Natural killer cell (primary cell): ENCODE measurements around the gene ANKS3. TPM values are rescaled to one million over a fixed set of nuclear protein-coding genes. Genes with fewer than 3 reads are reported as not detected.

Source experiments
- ATAC-seq, 3 donors: fragments of 150-1000 bp in 2 of 3; fragments of 200-7000 bp in 1 of 3; cut with Tn5 transposase; 1 replicate in 1 of 3; 2 replicates in 2 of 3; pipeline ENCODE4 v1.10.0; 2021; ENCODE audit warnings: mild to moderate bottlenecking in 2 of 3, moderate library complexity in 2 of 3
- DNase-seq, 2 donors: peaks; one replicate each; pipeline versions ENCODE4 v3.0.0 to v3.0.0-alpha.2; 2013 to 2021; ENCODE audit warnings: mixed read lengths in 1 of 2
- H3K27ac ChIP-seq: one replicate; pipeline ENCODE4 v1.5.1; 2013; ENCODE audit warnings: mild to moderate bottlenecking, low read length
- H3K27me3 ChIP-seq: one replicate; pipeline ENCODE4 v1.6.1; 2013; ENCODE audit warnings: low read length; ENCODE audit not compliant: control insufficient read depth, insufficient read depth
- H3K36me3 ChIP-seq: one replicate; pipeline ENCODE4 v1.6.1; 2013; ENCODE audit warnings: low read length; ENCODE audit not compliant: control insufficient read depth, insufficient read depth
- H3K4me1 ChIP-seq: one replicate; pipeline ENCODE4 v1.6.1; 2013; ENCODE audit warnings: low read length; ENCODE audit not compliant: control insufficient read depth, insufficient read depth
- H3K4me3 ChIP-seq: one replicate; pipeline ENCODE4 v1.5.1; 2013; ENCODE audit warnings: low read length
- H3K9me3 ChIP-seq: one replicate; pipeline ENCODE4 v1.6.1; 2013; ENCODE audit warnings: low read length; ENCODE audit not compliant: control insufficient read depth, insufficient read depth
- H3K27ac Mint-ChIP-seq, 2 donors: one replicate each; pipeline ENCODE4 v1.8.0; 2022; ENCODE audit warnings: mild to moderate bottlenecking in 2 of 2, mixed read lengths in 2 of 2, moderate library complexity in 1 of 2
- H3K27me3 Mint-ChIP-seq, 2 donors: one replicate each; pipeline ENCODE4 v1.8.0; 2022; ENCODE audit warnings: low read depth in 2 of 2, mixed read lengths in 2 of 2
- H3K36me3 Mint-ChIP-seq: one replicate; pipeline ENCODE4 v1.8.0; 2022; ENCODE audit warnings: mixed read lengths
- H3K4me1 Mint-ChIP-seq, 2 donors: one replicate each; pipeline ENCODE4 v1.8.0; 2022; ENCODE audit warnings: mixed read lengths in 2 of 2
- H3K4me3 Mint-ChIP-seq: one replicate; pipeline ENCODE4 v1.8.0; 2022; ENCODE audit warnings: mild to moderate bottlenecking, moderate library complexity, mixed read lengths
- H3K9me3 Mint-ChIP-seq, 2 donors: one replicate each; pipeline ENCODE4 v1.8.0; 2022; ENCODE audit warnings: mixed read lengths in 2 of 2
- CTCF ChIP-seq: fragments of 200-600 bp; IDR thresholded peaks from one replicate; pipeline ENCODE4 v1.8.0; 2022; ENCODE audit warnings: antibody characterized with exemption
- WGBS: methylation state at CpG from one replicate; pipeline ENCODE4 v1.1.7; 2013; ENCODE audit warnings: missing lambda C conversion rate; ENCODE audit not compliant: insufficient coverage; 5-methylcytosine and 5-hydroxymethylcytosine counted together
- intact Hi-C: fragments of 100-400 bp; cut with micrococcal nuclease; formaldehyde crosslinking; loops from one replicate; pipeline ENCODE4 v1.14.2; 2022
- total RNA-seq, 4 donors: library from RNA; stranded (reverse); fragments of 120-200 nt in 1 of 4; gene quantifications; one replicate each; pipeline versions ENCODE4 v1.2.3 to v1.2.4, GENCODE V29; 2013 to 2022

Gene ANKS3
- total RNA-seq, 3 donors from 2014 or later (not counting 1 experiment from before 2014, with no cell fraction given), result 19.7 to 20.8 (median 20.5) TPM

- Histone ChIP-seq H3K27ac (peak overlapping the region; percentile 73), H3K36me3 (no peaks in the 10 kb centered on the region), H3K4me1 (peaks cover 18% of the 10 kb centered on the region), H3K9me3 (no peaks in the 10 kb centered on the region), H3K27me3 (no peaks in the 10 kb centered on the region), H3K4me3 (peak overlapping the region; percentile 97)
- intact Hi-C loops, result loop anchor here (1.0 to 2.0 kb wide), 3 partner anchors 34 to 68 kb away; partner anchors contain the start of genes NUDT16L1 and ROGDI
- ATAC-seq, result peak; percentile 82 to 91 (median 83)
- 11% methylated on average over 38 of the region's 38 CpGs for WGBS
- Mint-ChIP-seq H3K9me3 (no peaks in the 10 kb centered on the region), H3K4me3 (peak overlapping the region; percentile 90), H3K36me3 (no peaks in the 10 kb centered on the region), H3K27me3 (no peaks in the 10 kb centered on the region), H3K27ac (peak overlapping the region; percentile 87 to 91), H3K4me1 (peaks cover 12 to 24% of the 10 kb centered on the region in 2 donors)
- peak; percentile 92 to 95 for DNase-seq
- no peak for TF ChIP-seq CTCF
These were observed 862 bp upstream of the ANKS3 start for GRCh38 chr16:4734730-4735535.

- DNase-seq (peak in 1 of 2 donors; percentile 50), ATAC-seq (peak in 1 of 3 donors; percentile 4)
- no peak for TF ChIP-seq CTCF
- Histone ChIP-seq H3K4me1 (peaks cover 18% of the 10 kb centered on the region), H3K4me3 (peak overlapping the region; percentile 97), H3K27me3 (no peaks in the 10 kb centered on the region), H3K27ac (no peak overlapping the region), H3K9me3 (no peaks in the 10 kb centered on the region), H3K36me3 (peaks cover 10% of the 10 kb centered on the region)
- intact Hi-C loops, result loop anchor here (1.0 to 2.0 kb wide), 3 partner anchors 35 to 69 kb away; partner anchors contain the start of genes NUDT16L1 and ROGDI
- Mint-ChIP-seq H3K27me3 (no peaks in the 10 kb centered on the region), H3K36me3 (no peaks in the 10 kb centered on the region), H3K4me3 (peak overlapping the region; percentile 90), H3K27ac (peak overlapping the region; percentile 87 to 91), H3K9me3 (no peaks in the 10 kb centered on the region), H3K4me1 (peaks cover 12 to 26% of the 10 kb centered on the region in 2 donors)
- WGBS, result 0% methylated on average over 19 of the region's 19 CpGs
These were observed 366 bp downstream of the ANKS3 start for GRCh38 chr16:4733747-4734062.

GRCh38 chr16:4733211-4733742 lies 794 bp downstream of the ANKS3 start:
- ATAC-seq (no peak), DNase-seq (no peak)
- intact Hi-C loops, result no loop called here
- H3K4me1 Mint-ChIP-seq, result peaks cover 12 to 29% of the 10 kb centered on the region in 2 donors
- Histone ChIP-seq H3K4me3 (peak overlapping the region; percentile 97), H3K27ac (no peak overlapping the region), H3K27me3 (no peaks in the 10 kb centered on the region), H3K9me3 (no peaks in the 10 kb centered on the region), H3K36me3 (peaks cover 15% of the 10 kb centered on the region), H3K4me1 (peaks cover 18% of the 10 kb centered on the region)
- no peaks in the 10 kb centered on the region for H3K27me3 Mint-ChIP-seq
- H3K27ac Mint-ChIP-seq, result peak overlapping the region; percentile 87 to 91
- no peaks in the 10 kb centered on the region for H3K9me3 Mint-ChIP-seq
- 55% methylated on average over 15 of the region's 17 CpGs for whole genome bisulfite sequencing
- no peak for TF ChIP-seq CTCF
- no peaks in the 10 kb centered on the region for H3K36me3 Mint-ChIP-seq
- H3K4me3 Mint-ChIP-seq, result peak overlapping the region; percentile 90
